NCI-H2196 (cell line): Measurements from ENCODE around the gene MCCC2.
"Not testable (repeated sequence)": the region's sequence is repeated elsewhere in the genome, so short reads cannot be mapped to it uniquely, and the experiment has no call there.

Experiments used
- DNase-seq: peaks from one replicate; lab custom pipeline; 2025; ENCODE audit not compliant: unreplicated experiment; lab: John Stamatoyannopoulos, UW

MCCC2 gene

GRCh38 chr5:71658916-71659662 is 71.9 kb downstream of the MCCC2 start:
- no peak for DNase-seq

GRCh38 chr5:71662381-71662780 is 75.2 kb downstream of the MCCC2 start:
- no peak for DNase-seq

- no peak for DNase-seq
Observed at GRCh38 chr5:71663191-71663969, 76.2 kb downstream of the MCCC2 start.

GRCh38 chr5:71664615-71665014 is 77.5 kb downstream of the MCCC2 start:
- not testable (repeated sequence) for DNase-seq

GRCh38 chr5:71666321-71666720 is 79.2 kb downstream of the MCCC2 start:
- no peak for DNase-seq

- no peak for DNase-seq
Observed at GRCh38 chr5:71677977-71678376, 90.8 kb downstream of the MCCC2 start.

- DNase-seq, result no peak
Observed at GRCh38 chr5:71679714-71680113, 92.6 kb downstream of the MCCC2 start.

DNA sequence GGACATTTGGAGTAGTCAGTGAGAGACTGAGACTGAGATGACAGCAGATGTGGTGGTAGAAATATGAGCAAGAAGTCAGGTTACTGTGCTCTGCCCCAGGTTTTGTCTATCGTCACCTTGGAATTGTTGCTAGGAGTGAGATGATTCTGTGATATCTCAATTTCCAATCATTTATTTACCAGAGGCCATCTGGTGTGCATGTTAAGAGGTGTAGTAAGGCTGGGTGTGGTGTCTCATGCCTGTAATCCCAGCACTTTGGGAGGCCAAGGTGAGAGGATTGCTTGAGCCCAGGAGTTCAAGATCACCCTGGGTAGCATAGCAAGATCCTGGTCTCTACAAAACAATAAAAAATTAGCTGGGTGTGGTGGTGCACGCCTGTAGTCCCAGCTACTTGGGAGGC is 93.4 kb downstream of the MCCC2 start:
- no peak for DNase-seq

GRCh38 chr5:71681296-71681695 is 94.2 kb downstream of the MCCC2 start:
- no peak for DNase-seq

DNA sequence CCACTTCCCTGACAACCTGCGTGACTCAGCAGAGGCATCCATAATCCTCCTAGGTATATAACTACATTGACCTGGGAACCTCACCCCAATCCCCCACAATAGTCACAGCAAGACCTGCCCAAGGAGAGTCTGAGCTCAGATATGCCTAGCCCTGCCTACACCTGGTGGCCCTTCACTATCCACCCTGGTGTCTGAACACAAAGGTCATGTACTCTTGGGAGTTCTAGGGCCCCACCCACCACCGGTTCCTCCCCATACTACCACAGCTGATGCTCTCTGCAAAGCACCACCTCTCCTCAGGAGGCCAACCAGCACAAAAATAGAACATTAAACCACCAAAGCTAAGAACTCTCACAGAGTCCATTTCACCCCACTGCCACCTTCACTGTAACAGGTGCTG is 97.2 kb downstream of the MCCC2 start:
- no peak for DNase-seq

DNA sequence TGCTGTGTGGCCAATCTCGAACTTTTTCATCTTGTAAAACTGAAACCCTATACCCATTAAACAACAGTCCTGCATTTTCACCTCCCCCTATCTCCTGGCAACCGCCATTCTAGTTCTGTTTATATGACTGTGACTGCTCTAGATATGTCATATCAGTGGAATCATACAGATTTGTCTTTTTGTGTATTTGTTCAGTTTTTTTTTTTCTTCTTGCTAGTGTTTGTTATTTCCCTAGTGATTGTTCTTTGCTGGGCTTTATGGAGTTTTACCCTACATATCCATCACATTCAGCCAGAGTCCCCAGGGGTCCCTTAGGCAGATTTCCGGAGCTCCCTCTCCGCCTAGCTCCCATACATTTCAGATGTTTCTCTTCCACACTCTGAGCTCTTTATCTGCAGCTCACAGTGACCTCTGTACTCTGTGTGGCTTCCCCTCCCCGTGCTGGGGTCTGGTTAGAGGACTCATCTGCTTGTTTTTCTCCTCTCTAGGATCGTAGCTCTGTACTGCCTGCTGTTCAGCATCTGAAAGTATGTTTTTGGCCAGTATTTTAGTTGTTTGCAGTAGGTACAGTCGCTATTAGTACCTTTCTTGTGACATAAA is 106.8 kb downstream of the MCCC2 start:
- DNase-seq, result no peak

DNA sequence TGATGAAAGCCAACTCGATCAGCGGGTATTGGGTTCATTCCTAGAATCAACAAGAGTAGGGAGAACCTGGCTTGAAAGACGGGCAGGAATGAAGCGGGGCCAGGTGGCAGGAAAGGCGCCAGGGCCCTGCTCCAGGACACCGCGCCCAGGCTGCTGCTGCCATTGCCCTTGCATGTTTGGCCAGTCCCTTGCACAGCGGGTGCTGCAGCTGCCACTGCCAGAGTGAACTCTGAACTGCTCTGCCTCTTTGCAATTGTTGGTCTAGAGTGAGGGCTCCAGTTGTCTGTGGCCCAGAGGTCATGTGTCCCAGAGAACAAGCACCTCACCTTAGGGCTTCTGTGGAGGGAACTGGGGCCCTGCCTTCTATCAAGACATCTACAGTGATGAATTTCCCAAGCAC is 107.9 kb downstream of the MCCC2 start:
- no peak for DNase-seq

GRCh38 chr5:71695595-71695994 is 108.5 kb downstream of the MCCC2 start:
- DNase-seq, result no peak

DNA sequence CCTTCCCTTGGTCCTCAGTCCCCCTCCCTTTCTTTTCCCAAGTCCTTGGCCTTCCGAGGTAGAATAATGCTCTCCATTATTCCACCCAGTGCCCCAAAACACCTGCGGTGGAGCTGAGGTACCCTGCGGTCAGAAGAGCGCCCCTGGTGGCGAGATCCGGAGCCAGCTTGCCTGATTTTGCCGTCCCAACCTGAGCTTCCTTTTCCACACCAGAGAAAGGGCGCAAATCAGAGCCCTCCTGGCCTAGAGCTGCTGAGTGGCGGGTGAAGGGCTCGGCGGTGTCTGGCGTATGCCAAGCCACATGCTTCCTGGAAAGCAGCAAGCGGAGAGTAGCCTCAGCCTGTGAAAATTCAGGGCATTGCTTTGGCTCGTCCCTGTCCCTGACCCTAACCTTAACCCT is 110.8 kb downstream of the MCCC2 start:
- DNase-seq, result no peak

- DNase-seq, result no peak
Observed at GRCh38 chr5:71699233-71699632, 112.1 kb downstream of the MCCC2 start.

- DNase-seq, result no peak
Observed at GRCh38 chr5:71699751-71700150, 112.6 kb downstream of the MCCC2 start.

GRCh38 chr5:71700803-71701202 is 113.7 kb downstream of the MCCC2 start:
- no peak for DNase-seq

- DNase-seq, result no peak
Observed at GRCh38 chr5:71701407-71701806, 114.3 kb downstream of the MCCC2 start.

DNA sequence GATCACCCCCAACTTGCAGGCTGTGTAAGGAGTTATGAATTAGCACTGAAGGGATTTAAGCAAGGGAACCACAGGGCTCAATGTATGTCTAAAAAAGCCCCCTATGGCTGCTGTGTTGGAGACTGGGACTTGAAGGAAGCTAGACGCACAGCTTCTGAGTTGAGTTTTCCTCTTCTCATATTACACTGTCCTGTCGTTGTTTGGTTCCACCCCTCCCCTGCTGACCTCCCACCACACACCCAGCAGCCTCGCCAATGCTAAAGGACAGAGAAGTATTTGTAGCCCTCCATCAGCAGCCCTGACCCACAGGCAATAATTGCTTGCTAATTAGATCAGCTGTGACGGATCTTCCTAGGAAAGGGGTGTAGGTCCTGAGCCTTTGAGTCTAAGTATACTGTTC is 116.8 kb downstream of the MCCC2 start:
- no peak for DNase-seq

DNA sequence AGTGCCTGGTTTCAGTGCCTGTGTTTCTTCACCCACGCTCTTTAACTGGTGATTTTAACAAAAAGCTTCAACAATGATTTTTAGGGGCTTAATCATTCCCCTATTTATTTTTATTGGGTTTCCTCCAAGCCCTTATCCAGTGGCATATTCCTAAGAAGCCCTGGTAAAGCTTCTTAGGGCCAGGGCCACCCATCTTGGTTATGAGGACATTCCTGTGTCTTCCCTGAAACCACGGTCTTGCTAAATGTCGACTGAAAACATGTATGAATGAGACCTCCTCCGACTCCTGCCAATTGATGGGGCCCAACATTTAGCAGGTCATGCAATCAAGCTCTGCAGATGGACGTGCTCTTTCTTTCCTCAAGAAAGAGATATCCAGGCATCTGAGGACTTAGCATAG is 118.3 kb downstream of the MCCC2 start:
- DNase-seq, result no peak

- DNase-seq, result no peak
Observed at GRCh38 chr5:71706906-71707305, 119.8 kb downstream of the MCCC2 start.
